Activated naive CD8-positive, alpha-beta T cell treated with anti-CD3 and anti-CD28 coated beads, Interleukin-2, amount 50 U/mL, for 16 hours (primary cell): ENCODE results near the gene EHMT1.
"Not testable (repeated sequence)": the region's sequence is repeated elsewhere in the genome, so short reads cannot be mapped to it uniquely, and the experiment has no call there.

Experiments used
- DNase-seq: peaks from one replicate; pipeline ENCODE4 v3.0.0-alpha.2; 2020; ENCODE audit warnings: low read depth, low spot score

EHMT1 gene

DNA sequence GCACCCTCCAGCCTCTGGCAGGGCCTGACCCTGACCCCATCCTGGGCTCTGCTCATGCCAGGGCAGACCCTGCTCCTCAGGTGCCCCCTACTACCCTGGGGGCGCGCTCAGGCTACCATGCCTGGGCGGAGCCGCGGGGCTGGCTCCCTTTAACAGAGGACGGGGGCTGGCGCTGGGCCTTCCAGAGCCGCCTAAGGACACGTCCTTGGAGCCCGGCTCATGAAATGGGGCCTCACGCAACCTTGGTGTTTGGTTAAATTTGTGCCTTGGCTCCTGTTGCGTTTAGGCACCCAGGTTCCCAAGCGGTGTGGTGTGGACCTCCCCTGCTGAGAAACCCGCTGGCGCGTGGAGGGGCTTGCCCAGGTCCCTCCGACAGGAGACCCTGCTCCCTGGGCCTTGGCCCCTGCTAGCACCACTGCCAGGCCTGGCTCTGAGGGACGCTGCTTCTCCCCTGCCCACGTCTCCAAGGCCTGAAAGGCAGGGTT lies 3.4 kb upstream of the EHMT1 start:
- DNase-seq: no peak

DNA sequence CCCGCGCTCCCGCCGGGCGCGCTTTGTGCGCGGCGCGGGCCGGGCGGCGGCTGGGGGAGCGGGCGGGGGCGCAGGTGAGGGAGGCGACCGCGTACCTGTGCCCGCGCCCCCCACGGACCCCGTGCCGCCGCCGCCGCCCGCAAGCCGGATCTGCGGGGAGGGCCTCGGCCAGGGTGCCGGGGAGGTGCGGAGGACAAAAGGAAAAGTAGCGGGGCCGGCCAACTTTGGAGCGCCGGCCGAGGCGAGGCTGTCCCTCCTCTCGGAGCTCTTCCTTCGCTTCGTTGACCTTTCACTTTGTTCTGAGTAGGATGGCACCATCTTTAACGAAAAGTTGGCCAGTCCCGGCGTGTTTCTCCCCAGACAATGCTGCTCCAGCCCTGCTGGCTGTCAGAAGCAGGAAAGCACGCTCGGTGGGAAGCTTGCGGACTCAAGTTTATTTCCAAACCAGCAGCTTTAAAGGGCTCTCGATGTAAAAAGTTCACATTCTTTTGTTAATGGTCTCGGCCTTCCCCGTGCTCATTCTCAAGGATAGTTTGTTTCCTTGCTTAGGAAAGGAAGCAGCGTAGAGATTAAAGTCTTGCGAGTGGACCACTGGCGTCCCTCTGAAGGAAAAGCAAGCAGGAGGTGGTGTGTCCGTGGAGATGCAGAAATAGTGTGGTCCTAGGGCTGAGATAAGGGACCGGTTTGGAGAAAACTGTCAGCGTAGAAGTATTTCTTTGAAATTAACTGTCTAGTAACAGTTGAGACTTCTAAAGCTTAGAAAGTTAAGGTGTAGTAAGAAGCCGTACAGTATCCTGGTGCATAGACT lies 639 bp downstream of the EHMT1 start:
- DNase-seq: no peak

DNA sequence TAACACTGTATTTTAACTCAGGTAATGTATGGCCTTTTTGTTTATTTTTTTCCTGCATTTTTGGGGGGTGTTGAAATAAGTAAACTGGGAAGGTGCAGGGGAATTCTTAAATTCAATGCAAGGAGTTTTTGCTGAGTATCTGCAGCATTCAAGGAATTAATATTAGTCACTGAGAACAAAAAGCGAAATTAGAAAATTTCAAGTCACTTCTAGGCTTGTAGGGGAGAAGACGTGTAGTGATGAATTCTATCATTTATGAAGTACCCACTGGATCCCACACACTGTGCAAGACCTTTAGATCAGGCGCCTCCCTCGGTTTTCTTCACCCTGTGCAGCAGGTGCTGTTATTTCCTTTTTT lies 1.2 kb downstream of the EHMT1 start:
- no peak for DNase-seq

DNA sequence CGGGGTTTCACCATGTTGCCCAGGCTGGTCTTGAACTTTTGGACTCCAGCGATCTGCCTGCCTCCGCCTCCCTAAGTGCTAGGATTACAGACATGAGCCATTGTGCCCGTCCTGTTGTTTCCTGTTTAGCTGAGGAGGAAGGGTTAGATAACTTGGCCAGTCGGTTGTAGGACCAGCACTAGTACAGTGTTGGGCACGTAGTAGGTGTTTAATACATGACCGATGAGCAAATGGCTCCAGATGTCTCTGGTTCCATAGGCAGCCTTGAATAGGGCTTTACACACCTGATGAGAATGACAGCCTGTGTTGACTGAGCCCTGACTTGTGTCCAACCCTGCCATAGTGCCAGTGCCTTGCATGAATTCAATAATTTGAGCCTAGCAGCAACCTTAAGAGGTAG lies 1.8 kb downstream of the EHMT1 start:
- DNase-seq: no peak

DNA sequence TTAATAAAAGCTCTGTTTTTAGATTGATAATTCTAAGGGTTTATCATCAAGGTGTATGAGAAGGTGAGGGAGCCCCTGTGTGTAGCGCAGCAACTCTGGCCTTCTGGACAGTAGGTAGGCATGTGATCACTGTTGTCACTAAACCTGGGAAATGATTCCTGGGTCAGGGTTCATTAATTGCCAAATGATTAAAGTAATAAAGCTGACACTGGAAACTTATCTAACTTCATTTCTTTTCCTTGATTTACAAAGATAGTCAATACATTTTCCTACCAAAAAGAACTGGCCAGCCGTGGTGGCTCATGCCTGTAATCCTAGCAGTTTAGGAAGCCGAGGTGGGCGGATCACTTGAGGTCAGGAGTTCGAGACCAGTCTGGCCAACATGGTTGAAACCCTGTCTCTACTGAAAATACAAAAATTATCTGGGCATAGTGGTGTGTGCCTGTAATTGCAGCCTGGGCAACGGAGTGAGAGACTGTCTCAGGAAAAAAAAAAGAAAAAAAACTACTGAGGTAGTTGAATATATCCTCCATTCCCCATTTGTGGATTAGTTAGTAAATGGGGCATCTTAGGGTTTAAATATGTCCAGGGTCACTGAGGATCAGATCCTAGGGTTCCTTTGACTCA lies 2.4 kb downstream of the EHMT1 start:
- no peak for DNase-seq

DNA sequence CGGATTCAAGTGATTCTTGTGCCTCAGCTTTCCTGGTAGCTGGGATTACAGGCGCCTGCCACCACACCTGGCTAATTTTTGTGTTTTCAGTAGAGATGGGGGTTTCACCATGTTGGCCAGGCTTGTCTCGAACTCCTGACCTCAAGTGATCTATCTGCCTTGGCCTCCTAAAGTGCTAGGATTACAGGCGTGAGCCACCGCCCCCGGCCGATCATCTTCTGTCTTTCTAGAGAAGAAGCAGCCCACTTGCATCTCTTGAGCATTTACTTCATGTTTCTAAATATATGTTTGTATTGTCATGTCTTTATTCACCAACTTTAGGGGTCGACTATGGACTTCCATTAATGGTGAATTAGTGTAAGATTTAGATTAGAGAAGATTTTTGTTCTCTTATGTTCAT lies 3.4 kb downstream of the EHMT1 start:
- DNase-seq: not testable (repeated sequence)

DNA sequence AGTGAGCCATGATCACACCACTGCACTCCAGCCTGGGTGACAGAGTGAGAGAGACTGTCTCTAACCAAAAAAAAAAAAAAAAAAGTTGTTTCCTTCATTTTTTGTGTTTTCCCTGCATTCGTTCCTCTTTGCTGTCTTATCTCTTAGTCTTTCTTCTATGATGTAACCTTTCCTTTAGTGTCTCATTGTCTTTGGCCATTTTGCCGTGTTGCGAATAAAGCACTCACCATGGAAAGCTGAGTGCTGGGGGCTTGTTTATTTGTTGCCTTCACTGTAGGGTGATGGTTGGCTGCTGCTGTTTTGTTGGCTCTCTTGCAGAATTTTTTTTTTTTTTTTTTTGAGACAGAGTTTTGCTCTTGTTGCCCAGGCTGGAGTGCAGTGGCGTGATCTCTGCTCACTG lies 7.7 kb downstream of the EHMT1 start:
- no peak for DNase-seq

DNA sequence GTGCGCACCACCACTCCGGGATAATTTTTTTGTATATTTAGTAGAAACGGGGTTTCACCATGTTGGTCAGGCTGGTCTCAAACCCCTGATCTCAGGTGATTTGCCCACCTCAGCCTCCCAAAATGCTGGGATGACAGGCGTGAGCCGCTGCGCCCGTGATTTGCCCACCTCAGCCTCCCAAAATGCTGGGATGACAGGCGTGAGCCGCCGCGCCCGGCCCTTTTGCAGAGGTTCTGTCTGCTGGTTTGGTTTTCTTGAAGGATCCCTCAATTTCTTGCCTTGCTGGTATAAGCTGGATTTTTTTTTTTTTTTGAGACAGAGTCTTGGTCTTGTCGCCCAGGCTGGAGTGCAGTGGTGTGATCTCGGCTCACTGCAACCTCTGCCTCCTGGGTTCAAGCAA lies 8.6 kb downstream of the EHMT1 start:
- not testable (repeated sequence) for DNase-seq

DNA sequence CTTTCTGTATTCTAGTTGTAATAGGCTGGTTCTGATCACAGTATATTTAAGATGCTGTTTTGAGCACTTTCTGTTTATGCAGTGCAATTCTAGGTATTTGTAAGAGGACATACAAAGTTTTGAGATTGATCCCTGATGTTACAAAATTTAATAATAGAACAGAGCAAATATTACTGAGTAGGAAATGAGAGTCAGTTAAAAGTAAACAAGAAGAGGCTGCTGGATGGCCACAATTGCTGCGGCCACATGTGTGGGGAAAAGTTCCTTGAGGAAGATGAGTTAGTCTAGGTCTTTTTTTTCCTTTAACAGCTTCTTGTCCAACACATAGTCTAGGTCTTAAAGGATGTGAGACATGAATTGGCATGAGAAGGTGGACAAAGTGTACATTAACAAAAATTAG lies 11.3 kb downstream of the EHMT1 start:
- no peak for DNase-seq

DNA sequence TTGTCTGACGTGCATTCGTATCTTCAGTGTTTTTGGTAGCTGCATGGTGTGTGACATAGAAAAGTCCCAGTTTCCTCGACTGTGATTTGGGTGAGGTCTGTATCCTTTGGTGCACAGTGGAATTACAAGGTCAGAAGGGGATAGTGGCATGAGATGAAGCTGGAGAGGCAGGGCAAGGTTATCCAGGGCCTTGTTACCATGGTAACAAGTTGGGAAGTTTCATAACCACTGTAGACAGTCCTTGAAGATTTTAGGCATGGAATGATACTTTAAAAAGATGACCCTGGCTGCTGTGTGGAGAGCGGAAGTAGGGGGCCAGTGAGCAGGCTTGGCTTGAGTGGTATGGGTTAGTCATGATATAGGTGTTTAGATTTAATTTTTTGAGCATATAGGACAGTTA lies 11.9 kb downstream of the EHMT1 start:
- no peak for DNase-seq

DNA sequence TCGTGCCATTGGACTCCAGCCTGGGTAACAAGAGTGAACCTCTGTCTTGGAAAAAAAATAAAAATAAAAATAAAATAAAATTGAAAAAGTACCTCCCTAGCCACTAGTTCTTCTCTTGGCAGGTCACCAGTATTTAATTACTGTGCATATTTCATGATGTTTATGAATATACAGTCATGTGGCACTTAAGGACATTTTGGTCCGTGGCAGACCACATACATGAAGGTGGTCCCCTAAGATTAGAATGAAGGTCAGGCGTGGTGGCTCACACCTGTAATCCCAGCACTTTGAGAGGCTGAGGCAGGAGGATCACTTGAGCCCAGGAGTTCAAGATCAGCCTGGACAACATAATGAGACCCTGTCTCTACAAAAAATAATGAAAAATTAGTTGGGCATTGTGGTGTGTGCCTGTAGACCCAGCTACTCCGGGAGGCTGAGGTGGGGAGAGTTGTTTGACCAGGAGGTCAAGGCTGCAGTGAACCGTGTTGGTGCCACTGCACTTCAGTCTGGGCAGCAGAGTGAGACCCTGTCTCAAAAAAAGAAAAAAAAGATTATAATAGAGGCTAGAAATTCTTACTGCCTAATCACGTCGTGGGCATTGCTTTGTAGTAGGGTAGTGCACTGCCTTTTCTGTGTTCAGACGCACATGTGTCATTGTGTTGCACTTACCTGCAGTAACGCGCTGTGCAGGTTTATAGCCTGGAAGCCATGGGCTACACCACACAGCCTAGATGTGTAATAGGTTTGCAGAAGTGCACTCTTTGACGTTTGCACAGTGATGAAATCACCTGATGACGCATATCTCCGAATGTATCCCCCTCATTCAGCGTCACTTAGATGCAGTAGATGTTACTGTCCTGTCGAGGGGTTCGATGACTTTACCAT lies 12.8 kb downstream of the EHMT1 start:
- no peak for DNase-seq

DNA sequence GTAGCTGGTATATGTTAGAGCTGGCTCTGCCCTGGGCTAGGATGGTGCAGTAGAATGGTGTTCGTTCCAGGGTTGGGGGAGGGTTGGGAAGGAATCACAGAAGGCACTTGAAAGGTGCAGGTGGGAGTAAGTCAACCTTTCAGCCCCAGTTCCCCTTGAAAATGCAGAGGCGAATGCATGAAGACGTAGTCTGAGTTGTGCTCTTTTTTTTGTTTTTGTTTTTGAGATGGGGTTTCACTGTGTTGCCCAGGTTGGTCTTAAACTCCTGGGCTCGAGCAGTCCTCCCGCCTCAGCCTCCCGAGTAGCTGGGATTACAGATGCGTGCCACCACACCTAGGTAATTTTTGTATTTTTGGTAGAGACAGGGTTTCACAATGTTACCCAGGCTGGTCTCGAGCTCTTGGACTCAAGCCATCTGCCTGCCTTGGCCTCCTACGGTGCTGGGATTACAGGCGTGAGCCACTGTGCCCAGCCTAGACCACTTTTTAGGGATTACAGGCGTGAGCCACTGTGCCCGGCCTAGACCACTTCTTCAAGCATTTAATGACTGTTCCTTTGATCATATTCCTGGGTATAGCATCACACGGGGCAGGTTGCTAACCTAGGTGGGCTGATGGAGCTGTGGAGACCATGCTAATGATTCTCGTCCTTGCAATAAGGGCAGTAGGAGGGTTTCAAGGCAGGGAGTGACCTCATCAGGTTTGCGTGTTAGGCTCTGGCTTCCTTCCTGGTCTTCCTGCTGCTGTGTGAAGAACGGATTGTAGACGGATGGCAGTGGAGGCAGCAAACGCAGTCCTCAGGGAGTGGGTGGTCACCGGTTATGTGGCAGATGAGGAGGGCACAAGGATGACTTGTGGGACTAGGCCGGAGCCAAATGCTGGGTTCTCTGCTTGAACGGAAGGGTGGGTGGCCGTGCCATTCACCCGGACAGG lies 13.7 kb downstream of the EHMT1 start:
- no peak for DNase-seq

DNA sequence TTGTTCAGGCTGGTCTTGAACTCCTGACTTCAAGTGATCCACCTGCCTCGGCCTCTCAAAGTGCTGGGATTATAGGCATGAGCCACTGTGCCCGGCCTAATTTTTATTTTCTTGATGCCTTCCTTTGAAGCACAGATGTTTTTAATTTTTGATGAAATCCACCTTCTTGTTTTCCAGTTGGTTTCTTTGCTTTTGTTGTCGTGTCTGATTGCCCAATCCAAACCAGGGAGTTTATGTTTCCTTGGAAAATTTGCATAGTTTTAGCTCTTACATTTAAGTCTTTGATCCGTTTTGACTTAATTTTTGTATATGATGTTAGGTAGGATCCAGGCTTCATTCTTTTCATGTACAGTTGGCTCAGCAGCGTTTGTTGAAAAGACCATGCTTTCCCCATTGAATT lies 15.2 kb downstream of the EHMT1 start:
- DNase-seq: no peak

DNA sequence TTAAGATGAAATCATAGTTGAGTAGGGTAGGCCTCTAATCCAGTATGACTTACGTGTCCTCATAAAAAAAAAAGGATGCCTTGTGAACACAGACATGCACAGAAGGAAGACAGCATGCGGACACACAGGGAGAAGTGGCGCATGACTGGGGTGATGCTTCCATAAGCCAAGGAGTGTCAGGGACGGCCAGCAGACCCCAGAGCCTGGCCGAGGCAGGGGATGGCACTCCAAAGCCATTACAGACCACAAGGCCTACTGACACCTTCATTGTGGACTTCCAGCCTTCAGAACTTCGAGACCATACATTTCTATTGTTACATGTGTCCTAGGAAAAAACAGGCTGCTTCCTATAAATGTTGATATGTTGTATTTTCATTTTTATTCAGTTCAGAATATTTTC lies 19.9 kb downstream of the EHMT1 start:
- no peak for DNase-seq

DNA sequence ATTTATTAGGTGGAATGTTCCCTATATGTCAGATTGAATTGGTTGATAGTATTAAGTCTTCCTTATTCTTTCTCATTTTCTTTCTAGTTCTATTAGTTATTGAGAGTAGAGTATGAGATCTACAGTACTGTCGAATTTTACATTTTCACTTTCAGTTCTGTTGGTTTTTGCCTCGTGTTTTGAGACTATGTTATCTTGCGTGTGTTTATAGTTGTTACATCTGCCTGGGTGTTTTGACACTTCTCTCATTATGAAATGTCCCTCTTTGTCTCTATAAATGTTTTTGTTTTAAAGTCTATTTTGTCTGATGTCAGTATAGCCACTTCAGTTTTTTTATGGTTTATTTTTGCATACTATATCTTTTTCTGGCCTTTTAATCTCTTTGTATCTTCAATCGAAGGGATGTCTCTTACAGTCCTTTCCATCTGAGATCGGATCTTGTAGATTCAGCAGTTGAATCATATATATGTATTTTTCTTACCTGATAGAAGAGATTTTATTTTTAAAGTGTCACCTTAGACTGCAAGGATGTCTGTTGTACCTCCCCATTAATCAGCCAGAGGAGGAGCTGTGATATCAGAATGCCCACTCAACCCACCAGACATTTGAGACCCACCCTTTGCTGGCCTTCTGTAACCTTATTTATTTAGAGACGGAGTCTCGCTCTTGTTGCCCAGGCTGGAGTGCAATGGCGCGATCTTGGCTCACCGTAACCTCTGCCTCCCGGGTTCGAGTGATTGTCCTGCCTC lies 20.7 kb downstream of the EHMT1 start:
- no peak for DNase-seq

DNA sequence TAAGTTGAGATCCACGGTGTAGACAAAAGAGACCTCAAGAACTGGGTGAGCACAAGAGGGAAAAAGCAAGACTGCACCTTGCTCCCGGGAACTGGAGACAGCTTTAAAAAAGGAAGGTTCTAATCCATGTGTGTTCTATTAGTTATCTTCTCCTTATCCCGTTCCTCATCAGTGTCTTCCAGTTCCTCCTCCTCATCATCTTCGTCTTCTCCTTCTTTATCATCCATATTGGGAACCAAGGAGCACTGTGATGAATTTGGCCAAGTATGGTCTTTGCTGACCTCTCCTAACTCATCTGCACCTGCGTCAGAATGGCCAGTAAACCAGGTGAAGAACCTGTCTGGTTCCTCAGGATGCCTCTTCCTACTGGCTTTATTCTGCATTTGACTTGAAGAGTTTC lies 22.1 kb downstream of the EHMT1 start:
- no peak for DNase-seq

DNA sequence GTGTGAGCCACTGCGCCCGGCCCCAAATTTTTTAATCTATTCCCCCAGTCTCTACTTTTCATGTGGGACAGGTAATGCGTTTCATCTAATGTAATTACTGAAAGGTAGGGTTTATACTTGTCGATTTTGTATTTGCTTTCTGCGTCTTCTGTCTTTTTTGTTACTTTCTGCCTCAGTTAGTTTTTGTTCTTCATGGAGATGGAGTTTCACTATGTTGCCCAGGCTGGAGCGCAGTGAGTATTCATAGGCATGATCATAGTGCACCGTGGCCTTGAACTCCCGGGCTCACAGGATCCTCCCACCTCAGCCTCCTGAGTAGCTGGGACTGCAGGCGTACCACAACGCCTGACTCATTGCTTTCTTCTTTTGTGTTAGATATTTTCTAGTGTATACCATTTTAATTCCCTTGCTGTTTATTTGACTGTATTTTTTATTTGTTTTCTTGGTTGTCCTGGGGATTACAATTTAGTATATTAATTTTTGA lies 23.4 kb downstream of the EHMT1 start:
- no peak for DNase-seq

DNA sequence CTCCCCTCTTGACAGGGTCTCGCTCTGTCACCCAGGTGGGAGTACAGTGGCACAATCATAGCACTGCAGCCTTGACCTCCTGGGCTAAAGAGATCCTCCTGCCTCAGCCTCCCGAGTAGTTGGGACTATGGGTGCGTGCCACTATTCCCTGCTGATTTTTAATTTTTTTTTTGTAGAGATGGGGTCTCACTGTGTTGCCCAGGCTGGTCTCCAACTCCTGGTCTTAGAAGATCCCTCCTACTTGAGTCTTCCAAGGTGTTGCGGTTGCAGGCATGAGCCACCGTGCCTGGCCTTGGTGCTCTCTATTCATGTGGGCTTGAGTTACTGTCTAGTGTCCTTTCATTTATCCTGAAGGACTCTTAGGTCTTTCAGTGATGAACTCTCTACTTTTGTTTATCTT lies 24.1 kb downstream of the EHMT1 start:
- DNase-seq: no peak

DNA sequence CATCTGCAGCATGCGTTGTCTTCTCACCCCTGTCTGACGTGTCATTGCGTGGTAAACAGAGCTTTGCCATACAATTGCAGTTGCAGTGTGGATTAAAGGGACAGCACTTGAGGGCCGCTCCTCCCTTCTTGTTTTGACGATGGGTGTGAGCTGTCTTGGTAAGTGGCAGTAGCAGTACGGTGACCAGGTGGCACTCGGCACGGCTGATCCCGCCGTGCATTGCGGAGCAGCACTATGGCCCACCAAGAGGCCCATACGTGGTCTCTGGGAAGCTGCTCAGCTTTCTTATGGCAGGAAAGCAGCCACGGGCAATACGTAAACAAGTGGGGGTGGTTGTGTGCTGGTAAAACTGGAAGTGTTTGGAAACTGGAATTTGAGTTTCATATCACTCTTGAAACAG lies 25.1 kb downstream of the EHMT1 start:
- DNase-seq: no peak

DNA sequence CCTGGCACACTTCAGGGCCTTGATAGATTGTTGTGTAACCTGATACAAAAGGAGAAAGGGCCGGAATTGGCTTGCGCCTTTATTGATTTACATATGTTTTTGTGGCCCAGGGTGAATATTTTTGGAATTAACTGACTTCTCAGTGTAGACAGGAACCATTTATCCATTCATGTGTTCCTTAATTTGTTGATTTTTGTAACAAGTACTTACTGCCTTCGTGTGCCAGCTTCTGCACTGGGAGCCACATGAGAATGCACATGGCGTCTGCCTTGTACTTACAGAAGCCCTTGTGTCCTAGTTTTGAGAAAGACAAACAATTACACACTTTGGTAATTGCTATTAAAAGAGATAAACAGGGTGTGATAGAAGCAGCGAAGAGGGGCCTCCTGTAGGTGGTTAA lies 26.4 kb downstream of the EHMT1 start:
- DNase-seq: no peak
